Nephron (organoid): ENCODE data around the gene BRMS1.

ENCODE experiments used
- H3K27ac Mint-ChIP-seq, 3 experiments: 2 replicates each; pipeline ENCODE4 v1.8.0; 2020; ENCODE audit warnings: mixed read lengths in 3 of 3, mild to moderate bottlenecking in 2 of 3, moderate library complexity in 1 of 3
- H3K27me3 Mint-ChIP-seq: 2 replicates; pipeline ENCODE4 v1.8.0; 2021; ENCODE audit warnings: low read depth, mild to moderate bottlenecking, moderate library complexity, mixed read lengths
- H3K36me3 Mint-ChIP-seq: 2 replicates; pipeline ENCODE4 v1.8.0; 2020; ENCODE audit warnings: low read depth, mixed read lengths
- H3K4me1 Mint-ChIP-seq: 2 replicates; pipeline ENCODE4 v1.8.0; 2020; ENCODE audit warnings: mixed read lengths
- H3K4me3 Mint-ChIP-seq, 3 experiments: 2 replicates each; pipeline ENCODE4 v1.8.0; 2020; ENCODE audit warnings: mild to moderate bottlenecking in 3 of 3, mixed read lengths in 3 of 3, moderate library complexity in 2 of 3
- H3K9me3 Mint-ChIP-seq: 2 replicates; pipeline ENCODE4 v1.8.0; 2020; ENCODE audit warnings: mixed read lengths
- CTCF ChIP-seq, 3 experiments: fragments of 200-600 bp; sonication (generic); IDR thresholded peaks; one replicate each; pipeline ENCODE4 v1.5.0; 2021; ENCODE audit warnings: antibody characterized with exemption in 3 of 3; ENCODE audit not compliant: unreplicated experiment in 3 of 3

Gene BRMS1

GRCh38 chr11:66347425-66348276 lies 2.7 kb upstream of the BRMS1 start, which contains the start of gene B4GAT1:
Gene B4GAT1 (minus strand): TSS chr11:66347629. CDS start chr11:66347545, 84 bp downstream.
- Mint-ChIP-seq H3K27ac (peak within 1 kb of the TSS; percentile 95 to 96 (median 96)), H3K27me3 (peaks cover 5% of the 10 kb centered on the region), H3K9me3 (no peaks in the 10 kb centered on the region), H3K4me3 (peak within 1 kb of the TSS; percentile 96 to 98 (median 98)), H3K4me1 (peaks cover 34% of the 10 kb centered on the region), H3K36me3 (peaks cover 13% of the 10 kb centered on the region)
- no peak for TF ChIP-seq CTCF (IDR thresholded peaks at IDR 0.05; ENCODE audit: unreplicated experiment in 3 of 3)

GRCh38 chr11:66346476-66347424 lies 1.8 kb upstream of the BRMS1 start:
- H3K9me3 Mint-ChIP-seq: no peaks in the 10 kb centered on the region
- peaks cover 11% of the 10 kb centered on the region for H3K36me3 Mint-ChIP-seq
- H3K27ac Mint-ChIP-seq: peak overlapping the region in 2 of 3 experiments; percentile 43 to 98
- H3K27me3 Mint-ChIP-seq: peaks cover 7% of the 10 kb centered on the region
- H3K4me3 Mint-ChIP-seq: peak overlapping the region; percentile 96 to 98 (median 98)
- H3K4me1 Mint-ChIP-seq: peaks cover 34% of the 10 kb centered on the region
- TF ChIP-seq CTCF (IDR thresholded peaks at IDR 0.05; ENCODE audit: unreplicated experiment in 3 of 3): no peak

- H3K4me3 Mint-ChIP-seq: peak overlapping the region; percentile 96 to 98 (median 98)
- H3K27ac Mint-ChIP-seq: peak overlapping the region; percentile 97 to 99 (median 98)
- peaks cover 8% of the 10 kb centered on the region for H3K27me3 Mint-ChIP-seq
- H3K36me3 Mint-ChIP-seq: peaks cover 10% of the 10 kb centered on the region
- H3K4me1 Mint-ChIP-seq: peaks cover 34% of the 10 kb centered on the region
- no peak for TF ChIP-seq CTCF (IDR thresholded peaks at IDR 0.05; ENCODE audit: unreplicated experiment in 3 of 3)
- no peaks in the 10 kb centered on the region for H3K9me3 Mint-ChIP-seq
Observed at GRCh38 chr11:66345316-66345649, 379 bp upstream of the BRMS1 start.

GRCh38 chr11:66343176-66343575 lies 1.7 kb downstream of the BRMS1 start:
- Mint-ChIP-seq H3K4me1 (peaks cover 33% of the 10 kb centered on the region), H3K27me3 (peaks cover 7% of the 10 kb centered on the region), H3K36me3 (peaks cover 19% of the 10 kb centered on the region), H3K9me3 (no peaks in the 10 kb centered on the region), H3K27ac (no peak overlapping the region), H3K4me3 (peak overlapping the region; percentile 96 to 98 (median 98))
- TF ChIP-seq CTCF (IDR thresholded peaks at IDR 0.05; ENCODE audit: unreplicated experiment in 3 of 3): no peak

GRCh38 chr11:66341502-66342126 lies 3.3 kb downstream of the BRMS1 start:
- H3K9me3 Mint-ChIP-seq: no peaks in the 10 kb centered on the region
- H3K4me3 Mint-ChIP-seq: peak overlapping the region; percentile 10 to 67 (median 61)

More at GRCh38 chr11:66341502-66342126, 3.3 kb downstream of the BRMS1 start:
- Mint-ChIP-seq H3K27ac (peak overlapping the region in 1 of 3 experiments; percentile 65), H3K4me1 (peaks cover 36% of the 10 kb centered on the region), H3K36me3 (peaks cover 19% of the 10 kb centered on the region), H3K27me3 (peaks cover 6% of the 10 kb centered on the region)
- TF ChIP-seq CTCF (IDR thresholded peaks at IDR 0.05; ENCODE audit: unreplicated experiment in 3 of 3): no peak
